Breast epithelium (tissue), 3 donors: Measurements from ENCODE around the gene CIPC.

ENCODE experiments used
- POLR2A ChIP-seq: fragments of 450-650 bp; IDR thresholded peaks from one replicate; pipeline ENCODE4 v1.6.1; 2016; ENCODE audit warnings: antibody characterized with exemption, mild to moderate bottlenecking, moderate library complexity
- POLR2AphosphoS5 ChIP-seq, 3 donors: sonication (generic); formaldehyde crosslinking; IDR thresholded peaks; one replicate each; pipeline ENCODE4 v1.6.1; 2017; ENCODE audit warnings: antibody characterized with exemption in 3 of 3
- TF ChIP-seq, protein P1 (sequence below), 3 donors: fragments of 450-650 bp; IDR thresholded peaks; one replicate each; pipeline ENCODE4 v1.5.1; 2016 to 2017; ENCODE audit warnings: antibody characterized with exemption in 3 of 3, mild to moderate bottlenecking in 3 of 3, moderate library complexity in 3 of 3

DNA sequence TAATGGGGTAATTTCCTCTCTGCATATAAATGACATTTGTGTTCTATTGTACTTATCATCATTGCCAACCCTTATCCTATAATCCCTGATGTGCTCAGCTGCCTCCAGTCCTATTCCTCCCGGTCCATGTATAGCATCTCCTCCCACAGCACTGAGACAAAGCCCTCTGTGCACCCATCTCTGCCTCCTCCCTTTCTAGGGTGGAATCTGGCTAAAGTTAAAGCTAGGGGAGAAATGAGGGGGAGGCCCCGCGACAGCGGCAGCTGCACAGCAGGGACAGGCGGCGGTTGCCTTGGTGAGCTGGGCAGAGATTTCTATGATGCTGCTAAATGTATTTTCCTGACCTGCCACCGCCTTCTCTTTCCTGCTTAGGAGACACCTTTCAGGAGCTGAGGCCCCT is 56.4 kb downstream of the CIPC start:
- TF ChIP-seq, protein P1, sequence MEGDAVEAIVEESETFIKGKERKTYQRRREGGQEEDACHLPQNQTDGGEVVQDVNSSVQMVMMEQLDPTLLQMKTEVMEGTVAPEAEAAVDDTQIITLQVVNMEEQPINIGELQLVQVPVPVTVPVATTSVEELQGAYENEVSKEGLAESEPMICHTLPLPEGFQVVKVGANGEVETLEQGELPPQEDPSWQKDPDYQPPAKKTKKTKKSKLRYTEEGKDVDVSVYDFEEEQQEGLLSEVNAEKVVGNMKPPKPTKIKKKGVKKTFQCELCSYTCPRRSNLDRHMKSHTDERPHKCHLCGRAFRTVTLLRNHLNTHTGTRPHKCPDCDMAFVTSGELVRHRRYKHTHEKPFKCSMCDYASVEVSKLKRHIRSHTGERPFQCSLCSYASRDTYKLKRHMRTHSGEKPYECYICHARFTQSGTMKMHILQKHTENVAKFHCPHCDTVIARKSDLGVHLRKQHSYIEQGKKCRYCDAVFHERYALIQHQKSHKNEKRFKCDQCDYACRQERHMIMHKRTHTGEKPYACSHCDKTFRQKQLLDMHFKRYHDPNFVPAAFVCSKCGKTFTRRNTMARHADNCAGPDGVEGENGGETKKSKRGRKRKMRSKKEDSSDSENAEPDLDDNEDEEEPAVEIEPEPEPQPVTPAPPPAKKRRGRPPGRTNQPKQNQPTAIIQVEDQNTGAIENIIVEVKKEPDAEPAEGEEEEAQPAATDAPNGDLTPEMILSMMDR (IDR thresholded peaks at IDR 0.05): no peak
- TF ChIP-seq POLR2A (no peak), POLR2AphosphoS5 (IDR thresholded peaks at IDR 0.05) (no peak)
